ENCODE results near the gene BMP2K.

Gene BMP2K

GRCh38 chr4:78938474-78938867 is 162.3 kb downstream of the BMP2K start:
- DNase-seq: no peak

DNA sequence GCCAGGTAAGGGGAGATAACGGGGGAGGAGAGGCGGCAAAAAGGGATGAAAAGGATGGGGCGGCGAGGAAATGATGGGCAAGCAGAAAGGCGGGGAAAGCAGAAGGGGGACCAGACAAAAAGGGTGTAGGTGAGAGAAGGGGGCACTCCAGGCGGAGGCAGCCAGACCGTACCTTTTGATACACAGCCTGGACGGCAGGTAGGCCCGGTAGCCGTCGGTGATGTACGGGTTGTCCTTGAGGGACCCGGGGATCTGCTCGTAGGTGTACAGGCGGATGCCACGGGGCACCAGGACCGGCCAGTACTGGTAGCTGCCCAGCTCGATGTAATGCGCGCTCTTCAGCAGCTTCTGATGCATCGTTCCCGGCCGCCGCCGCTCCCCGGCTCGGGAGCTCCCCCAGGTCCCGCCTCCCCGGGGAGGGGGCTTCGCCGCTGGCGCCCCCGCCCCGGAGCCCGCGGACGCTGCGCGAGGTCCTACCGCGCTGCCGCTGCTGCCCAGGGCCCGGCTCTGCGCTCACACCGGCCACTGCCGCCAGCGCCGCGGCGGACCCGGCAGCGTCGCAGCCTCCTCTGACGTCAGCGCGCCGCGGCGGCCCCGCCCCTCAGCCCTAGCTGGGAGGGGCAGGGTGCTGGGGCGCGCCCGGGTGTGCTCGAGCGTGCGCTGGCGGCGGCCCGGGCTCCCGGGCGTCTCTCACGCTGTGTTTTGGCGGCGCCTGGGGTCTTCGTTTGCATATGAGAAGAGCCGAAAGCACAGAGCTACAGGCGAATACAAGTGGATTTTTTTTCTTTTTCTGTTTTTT is 162.9 kb downstream of the BMP2K start, which contains the start of gene PAQR3:
Gene PAQR3, minus strand, starts transcription at position 571 of the 799 bp plus-strand sequence. Its CDS starts 214 bp downstream, at position 357.
- peak; percentile 91 for DNase-seq

- no peak for DNase-seq
Measured at GRCh38 chr4:78939667-78940008, 163.5 kb downstream of the BMP2K start.

DNA sequence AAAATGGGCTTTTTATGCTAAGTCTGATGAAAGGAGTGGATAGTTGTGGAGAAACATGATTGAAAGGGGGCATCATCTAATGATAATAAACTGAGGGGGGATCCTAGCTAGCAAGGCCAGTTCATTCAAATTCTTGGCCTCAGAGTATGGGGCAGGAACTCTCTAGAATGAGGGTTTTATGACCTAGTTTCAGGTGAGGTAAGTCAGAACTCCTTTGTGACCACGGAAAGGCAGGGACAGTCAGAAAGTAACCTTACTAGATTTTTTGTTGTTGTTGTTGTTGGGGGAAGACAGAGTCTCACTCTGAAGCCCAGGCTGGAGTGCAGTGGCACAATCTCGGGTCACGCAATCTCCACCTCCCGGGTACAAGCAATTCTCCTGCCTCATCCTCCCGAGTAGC is 164.6 kb downstream of the BMP2K start:
- DNase-seq: no peak

DNA sequence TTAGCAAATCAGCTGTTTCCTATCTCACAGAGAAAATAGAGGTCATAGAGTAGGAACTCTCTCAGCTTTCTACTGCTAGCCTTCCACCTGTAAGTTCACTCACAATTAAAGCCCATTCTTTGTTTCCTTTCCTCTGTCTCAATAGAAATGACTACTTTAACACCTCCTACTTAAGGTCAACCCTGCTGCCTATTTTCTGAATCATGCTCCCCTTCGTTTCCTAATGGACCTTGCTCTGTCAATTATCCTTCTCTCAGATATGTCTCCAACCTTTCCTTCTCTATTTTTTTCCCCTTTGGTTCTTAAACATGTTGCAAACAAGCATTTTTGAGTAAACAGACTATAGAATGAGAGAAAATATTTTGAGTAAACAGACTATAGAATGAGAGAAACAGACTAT is 168.2 kb downstream of the BMP2K start:
- DNase-seq: no peak

DNA sequence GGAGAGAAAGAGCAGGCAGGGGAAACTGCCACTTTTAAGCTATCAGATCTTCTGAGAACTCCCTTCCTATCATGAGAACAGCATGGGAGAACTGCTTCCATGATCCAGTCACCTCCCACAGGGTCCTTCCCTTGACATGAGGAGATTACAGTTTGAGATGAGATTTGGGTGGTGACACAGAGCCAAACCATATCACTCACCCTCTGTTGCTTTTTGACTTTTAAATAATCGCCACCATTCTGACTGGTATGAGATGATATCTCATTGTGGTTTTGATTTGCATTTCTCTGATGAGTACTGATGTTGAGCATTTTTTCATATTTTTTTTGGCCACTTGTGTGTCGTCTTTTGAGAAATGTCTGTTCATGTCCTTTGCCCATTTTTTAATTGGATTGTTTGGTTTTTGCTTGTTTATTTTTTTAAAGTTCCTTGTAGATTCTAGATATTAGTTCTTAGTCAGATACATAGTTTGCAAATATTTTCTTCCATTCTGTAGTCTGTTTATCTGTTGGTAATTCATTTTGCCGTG is 169.6 kb downstream of the BMP2K start:
- DNase-seq: no peak

DNA sequence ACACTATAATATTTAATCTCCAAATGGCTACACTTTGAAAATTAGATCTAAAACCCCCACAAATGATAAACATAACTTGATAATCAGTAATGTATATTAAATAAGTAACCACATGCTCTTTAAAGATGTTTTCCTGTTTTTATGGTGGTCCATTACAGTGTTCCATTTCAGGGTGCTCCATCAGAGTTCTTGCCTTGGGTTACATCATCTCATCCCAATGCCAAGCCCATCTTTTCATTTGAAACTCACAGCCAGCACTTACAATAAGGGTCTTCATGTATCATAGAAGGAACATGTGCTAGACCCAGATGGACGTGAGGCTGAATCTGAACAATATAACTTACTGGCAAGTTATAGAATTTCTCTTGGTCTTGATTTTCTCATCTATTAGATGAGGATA is 173.6 kb downstream of the BMP2K start:
- no peak for DNase-seq

DNA sequence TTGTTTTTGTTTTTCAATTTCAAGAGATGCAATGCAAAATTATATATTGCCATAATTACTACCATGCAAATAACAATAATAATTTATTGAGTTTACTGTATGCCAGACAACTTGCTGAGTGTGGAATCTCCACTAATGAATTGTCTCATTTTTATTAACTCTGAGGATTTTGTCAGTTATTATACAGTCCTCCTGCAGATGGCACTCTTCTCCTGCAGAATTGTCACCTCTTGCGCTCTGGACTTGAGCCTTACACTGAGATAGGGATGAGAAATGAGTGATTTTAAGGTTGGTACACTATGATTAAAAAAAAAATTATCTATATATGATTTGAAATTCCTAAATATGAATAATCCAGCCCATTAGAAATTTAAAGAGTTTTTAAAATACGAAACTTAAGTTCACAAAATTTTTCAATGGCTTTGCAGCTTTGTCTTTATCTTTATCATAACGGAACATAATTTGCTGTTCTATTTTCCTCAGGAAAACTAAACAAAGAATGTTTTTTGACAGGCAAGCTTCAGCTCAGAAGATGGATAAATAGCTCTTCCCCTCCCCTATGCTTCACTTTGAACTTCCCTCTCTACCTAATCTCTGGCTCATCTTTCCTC is 175.8 kb downstream of the BMP2K start:
- no peak for DNase-seq

DNA sequence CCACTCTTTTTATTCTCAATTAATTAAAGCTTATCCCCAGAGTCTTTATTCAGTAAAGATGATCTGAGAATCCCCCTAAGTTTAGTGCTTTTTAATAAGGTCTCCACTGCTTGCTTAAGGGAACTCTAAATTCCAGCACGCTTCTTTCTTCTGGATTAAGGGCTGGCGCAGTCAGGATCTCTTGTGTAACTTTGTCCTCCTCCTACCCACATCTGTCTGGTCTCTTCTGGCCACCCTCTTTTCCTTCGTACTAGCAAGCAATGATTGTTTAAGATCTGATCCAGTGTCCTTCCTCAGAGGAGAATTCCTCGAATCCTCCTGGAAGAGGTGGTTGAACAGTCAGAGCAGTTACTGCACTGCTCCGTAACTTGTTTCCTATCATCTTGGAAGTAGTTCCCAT is 177.1 kb downstream of the BMP2K start:
- DNase-seq: no peak

DNA sequence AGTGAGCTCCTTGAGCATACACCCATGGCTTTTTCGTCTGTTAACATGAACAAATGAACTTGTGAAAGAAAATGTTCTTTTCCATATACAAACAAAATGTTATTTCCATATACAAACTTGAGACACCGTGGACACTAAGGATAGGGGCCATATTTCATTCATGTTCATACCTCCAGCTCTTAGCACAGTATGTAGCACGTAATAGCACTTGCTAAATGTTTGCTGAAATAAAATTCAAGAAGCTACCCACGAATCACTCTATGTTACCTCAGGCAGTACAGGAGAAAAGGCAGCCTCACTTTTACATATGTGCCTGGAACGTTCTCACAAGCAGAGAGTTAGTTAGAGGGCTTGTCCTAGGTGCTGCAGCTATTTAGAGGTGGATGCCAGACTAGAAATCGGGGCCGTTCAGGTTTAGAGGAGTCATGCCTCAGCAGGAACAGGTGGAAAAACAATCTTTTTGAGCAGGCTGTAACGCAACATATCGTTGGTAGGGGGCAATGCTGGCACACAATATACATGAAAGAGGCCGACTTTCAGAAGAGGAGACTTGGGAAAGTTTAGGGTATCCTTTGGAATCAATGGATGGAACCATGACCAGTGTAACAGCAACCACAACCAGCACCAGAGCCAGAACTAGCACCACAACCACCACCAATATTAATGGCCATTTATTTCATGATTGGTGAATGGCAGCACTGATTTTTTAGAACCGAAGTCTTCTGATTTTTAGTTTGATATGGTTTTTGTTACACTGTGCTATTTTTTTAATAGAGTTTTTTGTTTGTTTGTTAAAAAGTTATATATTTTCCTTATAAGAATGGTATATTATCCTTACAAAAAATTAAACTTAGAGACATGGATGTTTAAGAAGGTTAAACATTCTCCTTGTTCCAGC is 177.9 kb downstream of the BMP2K start:
- DNase-seq: no peak

DNA sequence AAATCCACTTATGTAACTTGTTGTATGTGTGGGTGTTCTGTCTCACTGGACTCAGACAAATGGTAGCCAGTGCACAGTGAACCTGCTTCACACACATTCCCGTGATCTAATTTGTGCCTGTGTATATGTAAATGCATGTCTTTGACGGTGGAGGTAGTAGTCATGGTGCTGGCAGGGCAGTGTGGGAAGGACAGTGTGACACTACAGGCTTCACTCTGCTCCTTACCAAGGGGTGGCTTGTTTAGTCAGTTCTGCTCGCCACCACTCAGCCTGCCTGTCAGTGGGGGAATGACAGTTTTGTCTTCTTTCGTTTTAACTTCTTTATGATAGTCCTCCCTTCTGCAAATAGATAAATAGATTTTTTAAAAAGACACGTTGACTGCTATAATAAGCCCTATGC is 180.8 kb downstream of the BMP2K start:
- DNase-seq: no peak

DNA sequence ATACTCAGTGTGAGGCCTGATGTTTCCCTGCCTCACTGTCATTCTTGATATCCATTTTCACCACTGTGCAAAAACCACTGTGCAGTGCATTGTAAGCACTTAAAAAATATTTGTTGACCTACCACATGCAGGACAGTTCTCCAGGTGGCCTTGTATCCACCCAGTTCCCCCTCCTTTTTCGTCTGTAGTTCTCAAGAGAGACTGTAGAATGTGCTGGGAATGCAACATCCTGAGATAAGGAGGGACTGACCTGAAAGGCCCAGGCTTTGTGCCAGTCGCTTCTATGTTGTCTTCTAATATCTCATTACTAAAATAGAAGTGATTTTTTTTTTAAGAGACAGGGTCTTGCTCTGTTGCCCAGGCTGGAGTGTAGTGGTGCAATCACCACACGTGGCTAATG is 184.8 kb downstream of the BMP2K start:
- no peak for DNase-seq

Data from islet precursor cell (in vitro differentiated cells).